ENCODE results near the gene DNAAF3.
A peak's percentile ranks its signal among the peaks of the same experiment; 100 is the strongest.

DNAAF3 gene

DNA sequence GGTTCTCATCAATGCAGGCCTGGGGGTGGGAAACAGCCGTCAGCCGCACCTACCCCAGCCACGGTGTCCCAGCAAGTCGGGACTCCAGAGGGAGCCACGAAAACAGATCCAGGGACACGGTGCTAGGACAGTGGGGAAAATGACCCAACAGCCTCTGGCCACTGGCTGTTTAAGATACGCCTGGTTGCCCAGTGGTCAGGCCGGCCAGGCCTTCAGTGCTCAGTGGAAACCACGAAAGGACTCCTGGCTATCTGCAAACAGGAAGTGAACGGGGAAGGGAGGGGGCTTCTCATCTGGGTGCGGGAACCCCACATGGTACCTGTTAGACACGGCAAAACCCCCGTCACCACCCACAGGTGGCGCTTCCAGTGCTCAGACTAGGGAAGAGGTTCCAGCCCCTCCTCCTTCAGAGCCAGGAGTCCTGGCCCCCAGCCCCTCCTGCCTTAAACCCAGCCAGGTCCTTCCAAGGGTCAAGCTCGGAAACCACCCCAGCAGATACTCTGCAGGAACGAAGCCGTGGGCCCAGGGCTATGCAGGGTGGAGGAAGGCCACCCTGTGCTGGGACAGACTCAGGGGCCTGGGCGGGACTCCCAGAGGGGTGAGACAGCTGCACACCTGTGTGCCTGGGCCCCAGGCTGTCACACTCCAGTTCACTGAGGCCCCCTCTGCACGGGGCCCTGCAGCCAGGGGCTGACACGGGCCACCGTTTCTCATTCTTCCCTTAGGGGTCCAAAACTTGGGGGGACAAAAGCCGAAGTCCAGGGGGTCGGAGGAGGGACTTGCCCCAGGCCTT, 53.4 kb downstream of the DNAAF3 start:
- H3K4ac ChIP-seq (ENCODE audit: low read length): no peak overlapping the region
- H3K4me3 ChIP-seq (ENCODE audit: low read length in 2 of 2): peak overlapping the region in 1 of 2 donors; percentile 36
- no peak overlapping the region for H4K8ac ChIP-seq (ENCODE audit: low read depth, low read length)
- H3K18ac ChIP-seq (ENCODE audit: low read length): peak overlapping the region; percentile 44
- peak overlapping the region; percentile 15 for H3K27ac ChIP-seq (replicated peaks; ENCODE audit: low read length)
- H3K79me1 ChIP-seq (ENCODE audit: low read depth, low read length): peaks cover 37% of the 10 kb centered on the region
- H3K4me2 ChIP-seq (ENCODE audit: insufficient read depth, low read length, poor library complexity, severe bottlenecking): no peak overlapping the region
- H3K23ac ChIP-seq (ENCODE audit: low read depth, low read length, poor library complexity): peak overlapping the region; percentile 89
- no CpG with 5 or more reads among the region's 23 CpGs for WGBS, 2 donors (ENCODE audit: extremely low coverage in 2 of 2, insufficient read length in 2 of 2, insufficient replicate concordance in 1 of 2)
- peak overlapping the region; percentile 53 for H2AK5ac ChIP-seq (ENCODE audit: low read depth, low read length)
- H2AFZ ChIP-seq (ENCODE audit: low read length): no peak overlapping the region
- H2BK15ac ChIP-seq (ENCODE audit: low read length): peak overlapping the region; percentile 87
- H3K9me3 ChIP-seq (replicated peaks in 1 of 2; ENCODE audit: control insufficient read depth in 2 of 2, insufficient read depth in 1 of 2, low read depth in 1 of 2, low read length in 2 of 2): no peaks in the 10 kb centered on the region
- H2BK12ac ChIP-seq (ENCODE audit: low read length): peak overlapping the region; percentile 43
- peak overlapping the region; percentile 44 for H2BK120ac ChIP-seq (ENCODE audit: low read depth, low read length)
- H3K14ac ChIP-seq (ENCODE audit: low read length): no peak overlapping the region
- H3K36me3 ChIP-seq (replicated peaks in 1 of 2; ENCODE audit: control insufficient read depth in 2 of 2, insufficient read depth in 2 of 2, low read length in 2 of 2): peaks cover 7 to 44% of the 10 kb centered on the region in 2 donors
- no peak overlapping the region for H3K9ac ChIP-seq (ENCODE audit: low read depth, low read length, poor library complexity)
- peak overlapping the region; percentile 92 for H2BK5ac ChIP-seq (ENCODE audit: low read length)
- H4K91ac ChIP-seq (ENCODE audit: low read depth, low read length, poor library complexity): no peak overlapping the region
- H3K4me1 ChIP-seq (ENCODE audit: control insufficient read depth in 2 of 2, insufficient read depth in 1 of 2, low read depth in 1 of 2, low read length in 2 of 2): peaks cover 32 to 37% of the 10 kb centered on the region in 2 donors
- no peaks in the 10 kb centered on the region for H3K27me3 ChIP-seq (ENCODE audit: control insufficient read depth in 3 of 3, insufficient read depth in 3 of 3, low read depth in 1 of 3, low read length in 3 of 3)
- no peak for DNase-seq (ENCODE audit: low spot score)

DNA sequence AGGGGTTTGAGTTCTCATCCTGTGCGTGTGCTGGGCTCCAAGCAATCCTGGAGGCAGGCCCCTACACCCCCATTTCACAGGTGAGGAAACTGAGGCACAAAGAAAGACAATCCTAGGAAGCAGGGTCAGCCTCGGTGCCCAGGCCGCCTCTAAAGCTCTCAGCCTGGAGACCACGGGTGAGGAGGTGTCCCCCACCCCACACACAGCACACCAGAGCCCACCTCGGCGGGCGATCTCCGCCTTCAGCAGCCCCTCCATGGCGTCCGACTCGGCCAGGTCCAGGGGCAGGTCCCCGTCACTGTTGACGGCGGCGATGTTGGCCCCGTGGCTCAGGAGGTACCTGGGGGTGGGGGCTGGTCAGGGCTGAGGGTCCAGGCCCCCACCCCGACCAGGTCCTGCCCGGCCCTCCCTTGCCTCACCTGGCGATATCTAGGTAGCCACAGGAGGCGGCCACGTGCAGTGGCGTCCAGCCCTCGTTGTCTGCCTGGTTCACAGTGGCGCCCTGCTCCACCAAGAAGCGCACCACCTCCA, 54.1 kb downstream of the DNAAF3 start:
- H3K9ac ChIP-seq (ENCODE audit: low read depth, low read length, poor library complexity): no peak overlapping the region
- no peak overlapping the region for H2AFZ ChIP-seq (ENCODE audit: low read length)
- H3K9me3 ChIP-seq (replicated peaks in 1 of 2; ENCODE audit: control insufficient read depth in 2 of 2, insufficient read depth in 1 of 2, low read depth in 1 of 2, low read length in 2 of 2): no peaks in the 10 kb centered on the region
- H3K27me3 ChIP-seq (ENCODE audit: control insufficient read depth in 3 of 3, insufficient read depth in 3 of 3, low read depth in 1 of 3, low read length in 3 of 3): no peaks in the 10 kb centered on the region
- H3K4me3 ChIP-seq (ENCODE audit: low read length in 2 of 2): no peak overlapping the region
- H2BK12ac ChIP-seq (ENCODE audit: low read length): no peak overlapping the region
- H2BK120ac ChIP-seq (ENCODE audit: low read depth, low read length): no peak overlapping the region
- peak overlapping the region; percentile 87 for H2BK15ac ChIP-seq (ENCODE audit: low read length)
- H4K8ac ChIP-seq (ENCODE audit: low read depth, low read length): no peak overlapping the region
- H3K79me1 ChIP-seq (ENCODE audit: low read depth, low read length): peaks cover 37% of the 10 kb centered on the region
- H3K4me2 ChIP-seq (ENCODE audit: insufficient read depth, low read length, poor library complexity, severe bottlenecking): no peak overlapping the region
- peak overlapping the region; percentile 82 for H2BK5ac ChIP-seq (ENCODE audit: low read length)
- no CpG with 5 or more reads among the region's 25 CpGs for WGBS, 2 donors (ENCODE audit: extremely low coverage in 2 of 2, insufficient read length in 2 of 2, insufficient replicate concordance in 1 of 2)
- H3K4ac ChIP-seq (ENCODE audit: low read length): no peak overlapping the region
- H4K91ac ChIP-seq (ENCODE audit: low read depth, low read length, poor library complexity): no peak overlapping the region
- DNase-seq (ENCODE audit: low spot score): no peak
- peaks cover 7 to 44% of the 10 kb centered on the region in 2 donors for H3K36me3 ChIP-seq (replicated peaks in 1 of 2; ENCODE audit: control insufficient read depth in 2 of 2, insufficient read depth in 2 of 2, low read length in 2 of 2)
- H3K18ac ChIP-seq (ENCODE audit: low read length): peak overlapping the region; percentile 57
- H3K27ac ChIP-seq (replicated peaks; ENCODE audit: low read length): no peak overlapping the region
- H2AK5ac ChIP-seq (ENCODE audit: low read depth, low read length): peak overlapping the region; percentile 53
- H3K23ac ChIP-seq (ENCODE audit: low read depth, low read length, poor library complexity): peak overlapping the region; percentile 89
- peak overlapping the region; percentile 21 for H3K14ac ChIP-seq (ENCODE audit: low read length)
- H3K4me1 ChIP-seq (ENCODE audit: control insufficient read depth in 2 of 2, insufficient read depth in 1 of 2, low read depth in 1 of 2, low read length in 2 of 2): peaks cover 32 to 37% of the 10 kb centered on the region in 2 donors

DNA sequence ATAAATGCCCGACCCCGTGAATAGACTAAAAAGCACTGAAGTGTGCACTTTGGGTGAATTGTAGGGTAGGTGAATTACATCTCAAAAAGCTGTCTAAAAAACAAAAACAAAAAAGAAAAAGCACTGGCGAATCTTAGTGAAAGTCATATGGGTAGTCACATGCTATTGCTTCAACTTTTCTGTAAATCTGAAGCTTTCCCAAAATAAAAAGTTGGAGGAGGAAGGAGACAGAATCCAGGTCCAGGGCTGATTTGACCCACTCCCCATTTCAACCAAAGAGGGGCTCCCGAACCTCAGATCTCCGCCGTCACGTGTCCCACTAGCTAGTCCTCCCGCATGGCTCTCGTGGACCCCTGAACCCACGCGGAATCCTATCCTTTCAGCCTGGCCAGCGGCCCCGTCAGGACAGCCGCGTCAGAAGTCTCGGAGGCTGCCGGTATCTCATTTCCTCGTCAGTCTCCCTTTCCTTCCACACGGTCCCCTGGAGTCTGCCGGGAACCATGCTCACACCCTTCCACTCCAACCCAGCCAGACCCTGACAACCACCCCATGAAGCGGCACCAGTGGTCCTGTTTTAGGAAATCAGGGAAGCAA, 55.1 kb downstream of the DNAAF3 start:
- WGBS, 2 donors (ENCODE audit: extremely low coverage in 2 of 2, insufficient read length in 2 of 2, insufficient replicate concordance in 1 of 2): no CpG with 5 or more reads among the region's 21 CpGs

More for the DNA sequence above, 55.1 kb downstream of the DNAAF3 start:
- Histone ChIP-seq H3K4me1 (ENCODE audit: control insufficient read depth in 2 of 2, insufficient read depth in 1 of 2, low read depth in 1 of 2, low read length in 2 of 2) (peaks cover 27 to 32% of the 10 kb centered on the region in 2 donors), H3K4ac (ENCODE audit: low read length) (no peak overlapping the region), H3K27me3 (ENCODE audit: control insufficient read depth in 3 of 3, insufficient read depth in 3 of 3, low read depth in 1 of 3, low read length in 3 of 3) (no peaks in the 10 kb centered on the region), H3K27ac (replicated peaks; ENCODE audit: low read length) (no peak overlapping the region), H2BK12ac (ENCODE audit: low read length) (peak overlapping the region; percentile 41), H3K4me3 (ENCODE audit: low read length in 2 of 2) (no peak overlapping the region), H3K4me2 (ENCODE audit: insufficient read depth, low read length, poor library complexity, severe bottlenecking) (no peak overlapping the region), H2AFZ (ENCODE audit: low read length) (no peak overlapping the region), H3K9me3 (replicated peaks in 1 of 2; ENCODE audit: control insufficient read depth in 2 of 2, insufficient read depth in 1 of 2, low read depth in 1 of 2, low read length in 2 of 2) (peaks cover 0 to 3% of the 10 kb centered on the region in 2 donors), H4K8ac (ENCODE audit: low read depth, low read length) (no peak overlapping the region), H3K23ac (ENCODE audit: low read depth, low read length, poor library complexity) (no peak overlapping the region), H2AK5ac (ENCODE audit: low read depth, low read length) (no peak overlapping the region), H3K36me3 (replicated peaks in 1 of 2; ENCODE audit: control insufficient read depth in 2 of 2, insufficient read depth in 2 of 2, low read length in 2 of 2) (peaks cover 10 to 50% of the 10 kb centered on the region in 2 donors), H2BK15ac (ENCODE audit: low read length) (no peak overlapping the region), H4K91ac (ENCODE audit: low read depth, low read length, poor library complexity) (no peak overlapping the region), H3K79me1 (ENCODE audit: low read depth, low read length) (peaks cover 30% of the 10 kb centered on the region), H2BK120ac (ENCODE audit: low read depth, low read length) (no peak overlapping the region), H3K18ac (ENCODE audit: low read length) (no peak overlapping the region), H3K9ac (ENCODE audit: low read depth, low read length, poor library complexity) (no peak overlapping the region), H2BK5ac (ENCODE audit: low read length) (no peak overlapping the region), H3K14ac (ENCODE audit: low read length) (no peak overlapping the region)
- no peak for DNase-seq (ENCODE audit: low spot score)
